ENCODE data around the gene LIX1.

- TF ChIP-seq CTCF (IDR thresholded peaks at IDR 0.05) = no peak
- TF ChIP-seq POLR2A (IDR thresholded peaks at IDR 0.05) = no peak
- TF ChIP-seq EP300 (IDR thresholded peaks at IDR 0.05) = no peak
Observed at GRCh38 chr5:97121848-97122247, 20.6 kb downstream of the LIX1 start.
